Thoracic aorta (tissue), 2 donors: ENCODE measurements around the gene TOMM20. TPM values are rescaled to one million over a fixed set of nuclear protein-coding genes. Genes with fewer than 3 reads are reported as not detected.
A peak's percentile ranks its signal among the peaks of the same experiment; 100 is the strongest.

ENCODE experiments used
- ATAC-seq: fragments of 150-250 bp; one replicate; pipeline ENCODE4 v1.8.0; 2017; ENCODE audit warnings: low read depth; ENCODE audit not compliant: insufficient number of reproducible peaks, low FRiP score
- DNase-seq: peaks from one replicate; pipeline ENCODE4 v3.0.0-alpha.2; 2020; ENCODE audit warnings: low spot score
- H3K27ac ChIP-seq, 2 donors: fragments of 200-600 bp; sonication (generic); 1 replicate in 1 of 2; 2 replicates in 1 of 2; pipeline ENCODE4 v1.5.1; 2016; ENCODE audit warnings: mild to moderate bottlenecking in 2 of 2, moderate library complexity in 2 of 2
- H3K27me3 ChIP-seq: fragments of 200-600 bp; sonication (generic); replicated peaks from 2 replicates; pipeline ENCODE4 v1.6.0; 2016; ENCODE audit warnings: mild to moderate bottlenecking; ENCODE audit not compliant: insufficient read depth
- H3K36me3 ChIP-seq: fragments of 200-600 bp; sonication (generic); one replicate; pipeline ENCODE4 v1.5.1; 2016
- H3K4me1 ChIP-seq, 2 donors: fragments of 200-600 bp; sonication (generic); 1 replicate in 1 of 2; 2 replicates in 1 of 2; pipeline versions ENCODE4 v1.5.1 to v1.6.0; 2016; ENCODE audit warnings: low read depth in 2 of 2, mild to moderate bottlenecking in 1 of 2; ENCODE audit not compliant: control insufficient read depth in 1 of 2
- H3K4me3 ChIP-seq: fragments of 200-600 bp; sonication (generic); 2 replicates; pipeline ENCODE4 v1.5.1; 2016; ENCODE audit warnings: mild to moderate bottlenecking
- H3K9me3 ChIP-seq: fragments of 200-600 bp; sonication (generic); 2 replicates; pipeline ENCODE4 v1.5.1; 2016
- CTCF ChIP-seq: fragments of 200-600 bp; sonication (generic); IDR thresholded peaks from one replicate; pipeline ENCODE4 v1.5.1; 2019; ENCODE audit warnings: antibody characterized with exemption
- total RNA-seq, 2 donors: library from RNA; depleted of rRNA; stranded (reverse); fragments of >200 nt; gene quantifications; one replicate each; pipeline versions ENCODE4 v1.1.0 to v1.2.3, GENCODE V29; 2016

Gene TOMM20
- total RNA-seq, 2 donors from 2014 or later, result 59.0 to 101 TPM

DNA sequence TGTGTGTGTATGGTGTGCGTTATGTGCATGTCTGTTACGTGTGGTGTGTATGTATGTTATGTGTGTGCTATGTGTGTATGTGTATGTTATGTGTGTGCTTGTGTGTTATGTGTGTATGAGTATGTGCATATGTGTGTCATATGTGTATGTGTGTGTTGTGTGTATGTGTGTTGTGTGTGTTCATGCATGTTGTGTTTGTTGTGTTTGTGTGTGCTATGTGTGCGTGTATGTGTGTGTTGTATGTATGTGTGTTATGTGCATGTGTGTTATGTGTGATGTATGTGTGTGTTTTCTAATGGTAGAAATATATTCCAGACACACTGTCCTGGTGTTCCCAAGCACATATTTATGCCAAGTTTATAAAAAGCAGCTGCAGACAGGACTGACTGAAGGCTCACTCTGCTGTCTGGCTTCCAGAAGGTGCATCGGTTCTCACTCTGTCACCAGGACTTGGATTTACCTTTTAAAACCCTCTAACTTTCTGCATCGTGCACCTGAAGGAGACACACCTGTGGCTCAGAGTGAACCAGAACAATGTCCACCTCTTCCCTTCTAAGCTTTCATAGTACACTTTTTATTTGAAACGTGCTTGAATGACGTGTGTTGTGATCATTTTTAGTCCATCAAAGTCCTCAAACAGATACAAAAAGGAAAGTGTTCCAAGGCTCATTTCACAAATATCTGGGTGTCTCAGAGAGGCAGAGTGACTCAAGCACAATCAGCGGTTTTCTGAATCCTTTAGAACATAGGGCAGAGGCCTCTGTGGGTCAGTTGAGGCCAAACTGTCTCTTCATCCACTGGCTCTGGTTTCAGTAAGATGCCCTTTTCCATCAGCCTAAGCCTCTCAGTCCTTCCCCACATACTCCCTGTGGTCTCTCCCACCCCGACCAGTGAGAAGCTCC lies 49.9 kb downstream of the TOMM20 start:
- Histone ChIP-seq H3K27me3 (no peaks in the 10 kb centered on the region), H3K27ac (peak overlapping the region; percentile 25 to 97), H3K4me1 (peaks cover 52 to 80% of the 10 kb centered on the region in 2 donors), H3K36me3 (no peaks in the 10 kb centered on the region), H3K4me3 (no peak overlapping the region), H3K9me3 (no peaks in the 10 kb centered on the region)
- TF ChIP-seq CTCF, result no peak
- DNase-seq (no peak), ATAC-seq (no peak)

GRCh38 chr1:235077571-235078479 lies 50.8 kb downstream of the TOMM20 start:
- H3K36me3 ChIP-seq, result no peaks in the 10 kb centered on the region
- DNase-seq, result no peak
- no peak for ATAC-seq
- H3K27ac ChIP-seq, result peak overlapping the region; percentile 89 to 97
- no peaks in the 10 kb centered on the region for H3K27me3 ChIP-seq
- H3K9me3 ChIP-seq, result no peaks in the 10 kb centered on the region
- H3K4me1 ChIP-seq, result peaks cover 51 to 79% of the 10 kb centered on the region in 2 donors
- no peak overlapping the region for H3K4me3 ChIP-seq
- no peak for TF ChIP-seq CTCF

GRCh38 chr1:235077163-235077540 lies 51.5 kb downstream of the TOMM20 start:
- no peaks in the 10 kb centered on the region for H3K27me3 ChIP-seq
- peak overlapping the region; percentile 89 to 97 for H3K27ac ChIP-seq
- peaks cover 45 to 72% of the 10 kb centered on the region in 2 donors for H3K4me1 ChIP-seq
- no peaks in the 10 kb centered on the region for H3K36me3 ChIP-seq
- no peak overlapping the region for H3K4me3 ChIP-seq
- DNase-seq, result no peak
- no peak for ATAC-seq
- no peak for TF ChIP-seq CTCF
- H3K9me3 ChIP-seq, result no peaks in the 10 kb centered on the region

DNA sequence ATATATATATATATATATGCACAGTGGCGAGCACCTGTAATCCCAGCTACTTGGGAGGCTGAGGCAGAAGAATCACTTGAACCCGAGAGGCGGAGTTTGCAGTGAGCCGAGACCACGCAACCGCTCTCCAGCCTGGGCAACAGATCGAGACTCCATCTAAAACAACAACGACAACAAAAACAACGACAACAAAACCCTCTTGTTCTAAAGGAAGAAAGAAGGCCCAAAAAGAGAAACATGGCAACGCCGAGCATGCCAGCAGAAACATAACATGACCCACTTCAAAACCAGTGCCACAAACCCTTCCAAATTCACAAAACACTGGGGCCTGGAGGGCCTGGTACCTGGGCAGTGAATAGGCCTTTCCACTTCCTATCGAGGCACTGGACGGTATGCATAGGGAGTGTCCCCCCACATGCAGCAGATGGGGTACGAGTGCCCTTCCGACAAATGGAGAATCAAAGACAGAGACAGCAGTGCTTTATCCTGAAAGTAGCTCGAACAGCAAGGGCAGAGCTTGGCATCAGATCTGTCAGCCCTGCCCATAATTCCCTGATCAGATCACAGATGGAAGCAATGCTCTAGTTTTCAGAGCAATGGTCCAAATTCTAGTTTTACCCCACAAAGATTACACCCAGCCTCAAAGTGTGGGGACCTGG lies 52.0 kb downstream of the TOMM20 start:
- Histone ChIP-seq H3K36me3 (no peaks in the 10 kb centered on the region), H3K27ac (peak overlapping the region; percentile 89 to 97), H3K4me1 (peaks cover 45 to 70% of the 10 kb centered on the region in 2 donors), H3K4me3 (no peak overlapping the region), H3K9me3 (no peaks in the 10 kb centered on the region), H3K27me3 (no peaks in the 10 kb centered on the region)
- ATAC-seq (no peak), DNase-seq (no peak)
- no peak for TF ChIP-seq CTCF
